ENCODE data around the gene NUP160. TPM values are rescaled to one million over a fixed set of nuclear protein-coding genes. Genes with fewer than 3 reads are reported as not detected.
"Not testable (repeated sequence)": the region's sequence is repeated elsewhere in the genome, so short reads cannot be mapped to it uniquely, and the experiment has no call there.

NUP160 gene
- total RNA-seq, 1 experiment from 2014 or later: 18.5 TPM

DNA sequence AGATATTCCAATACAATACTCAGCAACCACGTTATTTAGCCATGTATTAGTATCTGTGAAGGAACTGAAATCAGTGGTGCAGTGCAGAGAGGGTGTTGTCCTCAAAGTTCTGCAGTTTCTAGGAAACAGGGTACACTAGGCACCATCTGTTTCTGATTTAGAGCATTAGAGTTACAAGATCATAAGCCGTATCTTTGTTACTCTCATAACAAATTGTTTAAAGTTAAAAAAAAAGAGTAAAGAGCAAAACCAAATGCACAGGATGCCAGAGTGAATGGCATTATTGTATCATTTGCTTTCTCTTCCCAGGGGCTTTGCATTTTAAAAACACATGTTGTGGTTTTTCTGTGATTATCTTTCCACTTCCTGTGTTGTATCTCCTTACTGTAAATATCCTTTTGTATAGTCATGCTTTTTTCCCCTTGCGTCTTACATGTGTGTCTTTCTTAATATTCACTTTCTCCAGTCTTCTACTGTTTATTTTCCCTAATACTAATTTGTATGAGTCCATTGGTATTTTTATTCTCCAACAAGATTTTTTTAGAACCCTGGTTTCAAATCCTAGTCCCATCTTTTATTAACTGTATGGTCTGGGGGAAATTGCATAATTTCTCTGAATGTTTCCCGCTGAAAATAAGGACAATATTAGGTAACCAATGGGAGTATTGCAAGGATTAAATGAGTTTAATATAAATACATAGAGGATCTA, 15.2 kb upstream of the NUP160 start:
- peak; percentile 90 for DNase-seq (ENCODE audit: low read depth)

DNA sequence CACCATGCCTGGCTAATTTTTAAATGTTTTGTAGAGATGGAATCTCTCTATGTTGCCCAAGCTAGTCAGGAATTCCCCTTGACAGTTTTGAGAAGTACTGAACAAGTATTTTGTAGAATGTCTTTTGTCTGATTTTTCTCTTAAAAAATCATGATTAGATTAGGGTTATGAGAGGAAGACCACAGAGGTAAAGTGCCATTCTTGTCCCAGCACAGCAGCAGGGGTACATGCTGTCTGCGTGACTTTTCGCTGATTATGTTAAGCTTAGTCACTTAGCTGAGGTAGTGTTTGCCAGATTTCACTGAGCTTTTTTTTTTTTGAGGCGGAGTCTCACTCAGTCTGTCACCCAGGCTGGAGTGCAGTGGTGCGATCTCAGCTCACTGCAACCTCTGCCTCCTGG, 13.6 kb upstream of the NUP160 start:
- DNase-seq (ENCODE audit: low read depth): peak; percentile 60

DNA sequence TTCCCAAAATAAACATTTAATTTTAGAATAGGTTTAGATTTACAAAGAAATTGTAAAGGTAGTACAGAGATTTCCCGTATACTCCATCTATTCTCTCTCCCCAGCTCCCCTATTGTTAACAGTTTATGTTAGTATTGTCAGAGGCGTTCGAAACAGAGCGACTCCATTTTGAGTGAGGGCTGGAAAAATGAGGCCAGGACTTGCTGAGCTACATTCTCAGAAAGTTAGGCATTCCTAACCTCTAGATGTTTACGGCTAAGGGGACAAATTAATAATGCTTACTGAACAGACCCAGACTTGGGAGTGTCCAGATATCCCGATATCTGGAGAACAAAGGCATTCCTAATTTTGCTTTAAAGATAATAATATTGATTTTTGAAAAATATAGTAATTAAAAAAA, 12.4 kb upstream of the NUP160 start:
- no peak for DNase-seq (ENCODE audit: low read depth)

DNA sequence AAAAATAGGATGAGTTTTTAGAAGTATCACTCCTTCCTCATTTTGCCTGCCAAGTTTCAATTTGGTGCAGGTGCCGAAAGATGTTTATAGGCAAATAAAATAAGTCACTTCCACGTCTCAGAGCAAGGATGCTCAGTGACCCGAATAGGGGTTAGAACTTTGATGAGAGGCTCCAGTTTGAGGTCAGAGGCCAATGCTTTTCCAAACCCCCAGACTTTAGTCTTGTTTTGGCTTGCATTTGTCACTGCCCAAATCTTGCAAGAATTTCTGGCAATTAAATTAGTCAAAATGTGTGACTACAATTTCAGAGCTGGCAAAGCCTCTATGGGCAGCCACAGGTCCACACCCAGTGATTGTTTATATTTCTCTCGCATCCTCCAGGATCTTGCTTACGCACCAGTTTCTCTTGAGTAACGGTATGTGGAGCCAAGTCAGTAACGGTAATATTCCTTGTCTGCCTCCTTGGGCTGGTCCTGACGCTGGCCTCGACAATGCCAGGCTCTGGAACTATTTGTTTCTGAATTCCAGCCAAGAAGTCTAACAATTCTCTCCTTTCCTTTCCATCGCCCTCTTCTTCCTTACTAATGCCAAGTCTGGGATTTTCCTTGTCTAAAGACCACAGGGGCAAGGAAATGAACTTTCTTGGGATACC, 9.9 kb upstream of the NUP160 start:
- DNase-seq (ENCODE audit: low read depth): peak; percentile 62

DNA sequence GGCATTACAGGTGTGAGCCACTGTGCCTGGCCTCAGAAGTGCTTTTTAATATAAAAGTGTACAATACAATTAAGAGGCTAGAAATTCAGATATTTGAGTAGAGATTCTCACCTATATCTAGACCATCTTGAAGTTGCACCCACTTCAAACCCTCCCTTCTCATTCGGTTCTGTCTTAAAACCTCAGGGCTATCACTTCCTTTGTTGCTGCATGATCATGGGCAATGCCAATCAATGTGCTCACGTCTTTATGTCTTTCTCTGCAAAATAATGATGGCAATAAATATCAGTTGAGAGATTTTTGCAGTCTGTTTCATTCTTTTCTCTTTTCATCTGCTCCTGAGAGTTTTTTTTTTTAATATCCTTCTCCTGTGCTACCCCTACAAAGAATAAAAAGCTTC, 9.3 kb upstream of the NUP160 start:
- DNase-seq (ENCODE audit: low read depth): no peak

DNA sequence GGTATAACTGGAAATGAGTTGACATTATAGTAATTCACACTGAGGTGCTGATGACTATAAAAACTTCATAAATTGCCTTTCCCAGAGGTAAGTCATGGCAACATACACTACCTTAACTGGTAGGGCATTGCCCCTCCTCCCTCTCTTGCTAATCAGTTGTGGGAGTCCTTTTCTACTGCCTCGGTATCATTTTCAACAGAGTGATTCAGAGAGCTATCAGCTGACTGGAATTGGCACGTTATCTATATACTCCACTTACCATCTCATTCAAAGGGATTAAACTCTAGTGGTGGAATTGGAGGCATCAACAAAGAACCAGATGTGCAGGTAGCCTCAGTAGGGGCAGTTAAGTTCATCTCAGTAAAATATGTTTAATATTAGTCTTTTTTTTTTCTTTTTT, 8.0 kb upstream of the NUP160 start:
- DNase-seq (ENCODE audit: low read depth): peak; percentile 46

DNA sequence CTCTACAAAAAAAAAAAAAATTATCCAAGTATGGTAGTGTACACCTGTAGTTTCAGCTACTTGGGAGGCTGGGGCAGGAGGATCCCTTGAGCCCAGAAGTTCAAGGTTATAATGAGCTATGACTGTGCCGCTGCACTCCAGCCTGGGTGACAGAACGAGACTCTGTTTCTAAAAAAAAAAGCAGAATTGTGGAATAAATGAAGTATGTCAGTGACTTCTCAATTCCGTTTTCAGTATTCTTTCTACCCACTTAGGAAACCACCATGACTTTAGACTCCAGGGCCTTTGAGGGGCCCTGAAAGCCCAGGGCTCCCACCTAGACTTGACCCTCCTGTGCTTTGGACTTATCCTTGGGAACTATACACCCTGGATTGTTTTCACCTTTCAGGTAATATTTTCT, 6.5 kb upstream of the NUP160 start:
- DNase-seq (ENCODE audit: low read depth): no peak

GRCh38 chr11:47852053-47852452, 3.9 kb upstream of the NUP160 start:
- no peak for DNase-seq (ENCODE audit: low read depth)

GRCh38 chr11:47850337-47850736, 2.2 kb upstream of the NUP160 start:
- DNase-seq (ENCODE audit: low read depth): no peak

DNA sequence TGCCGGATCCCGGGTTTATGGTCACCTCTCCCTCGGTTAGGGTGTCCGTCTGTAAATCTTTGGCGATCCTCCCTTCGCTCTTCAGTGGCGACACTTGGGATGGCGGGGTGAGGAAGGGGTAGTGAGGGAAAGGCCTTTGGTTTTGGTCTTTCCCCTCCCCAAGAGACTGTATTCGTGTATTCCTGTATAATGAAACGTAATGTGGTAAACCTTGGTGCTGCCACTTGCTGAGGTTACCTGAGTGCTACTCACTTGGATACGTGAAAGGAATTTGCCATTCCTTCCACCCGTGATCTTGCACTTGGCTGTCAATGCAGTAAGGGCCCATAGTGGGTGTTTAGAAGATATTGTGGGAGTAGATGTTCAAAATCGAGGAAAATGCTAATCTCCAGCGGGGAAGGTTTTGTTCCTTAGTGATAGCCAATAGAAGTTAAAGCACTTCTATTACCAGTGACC, 578 bp upstream of the NUP160 start:
- DNase-seq (ENCODE audit: low read depth): no peak

DNA sequence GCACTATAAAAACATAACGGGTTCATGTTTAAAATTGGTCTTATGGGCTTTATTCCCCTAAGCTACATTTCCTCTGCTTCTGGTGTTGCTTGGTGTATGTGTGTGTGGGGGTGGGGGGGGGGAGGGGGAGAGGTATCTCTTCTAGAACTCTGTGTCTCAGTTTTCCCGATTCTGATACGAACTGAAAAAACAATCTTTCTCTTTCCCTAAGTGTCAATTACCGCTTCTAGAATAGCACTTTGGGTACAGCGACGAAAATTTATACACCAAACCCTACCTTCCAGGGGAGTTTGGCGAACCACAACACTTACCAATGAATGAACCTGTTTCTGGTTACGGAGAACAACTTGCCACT, 636 bp downstream of the NUP160 start:
- DNase-seq (ENCODE audit: low read depth): no peak

DNA sequence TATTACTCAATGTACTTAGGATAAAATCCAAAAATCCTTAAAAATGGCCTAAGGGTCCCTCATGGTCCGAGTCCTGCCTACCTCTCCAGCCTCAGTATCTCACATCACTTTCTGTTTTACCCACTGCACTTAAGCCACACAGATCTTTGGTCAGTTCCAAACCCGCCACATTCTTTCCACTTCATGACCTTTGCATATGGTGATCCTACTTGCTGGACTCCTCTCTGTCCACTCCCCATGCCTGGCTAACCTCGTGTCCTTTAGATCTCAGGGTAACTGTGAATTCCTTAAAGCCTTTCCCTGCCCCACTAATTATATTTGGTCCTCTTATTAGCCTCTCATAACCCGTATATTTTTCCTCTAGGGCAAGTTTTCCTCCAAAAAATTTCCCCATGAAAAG, 1.2 kb downstream of the NUP160 start:
- no peak for DNase-seq (ENCODE audit: low read depth)

DNA sequence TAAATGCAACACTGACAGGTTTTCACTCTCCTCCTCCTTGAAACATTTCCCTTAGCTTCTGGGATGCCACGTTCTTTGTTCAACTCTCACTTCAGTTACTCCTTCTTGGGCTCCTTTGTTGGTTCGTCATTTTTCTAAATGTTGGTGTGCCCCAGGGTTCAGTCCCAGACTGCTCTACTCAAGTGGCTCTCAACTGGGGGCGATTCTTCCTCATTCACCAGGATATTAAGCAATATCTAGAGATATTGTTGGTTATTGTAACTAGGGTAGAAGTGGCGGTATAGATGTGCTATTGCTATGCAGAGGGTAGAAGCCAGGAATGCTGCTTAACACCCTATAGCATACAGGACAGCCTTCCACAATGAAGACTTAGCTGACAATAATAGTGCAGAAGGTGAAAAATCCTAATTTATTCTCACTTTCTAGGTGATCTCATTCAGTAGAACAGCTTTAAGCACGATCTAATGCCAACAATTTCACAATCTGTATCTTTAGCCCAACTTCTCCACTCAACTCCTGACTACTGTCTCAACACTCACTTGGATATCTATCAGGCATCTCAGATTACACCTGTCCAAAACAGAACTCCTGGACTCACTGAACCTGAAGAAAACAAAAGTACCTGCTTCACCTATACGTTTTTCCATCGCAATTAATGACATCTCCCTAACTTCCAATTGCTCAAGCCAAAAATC, 4.6 kb downstream of the NUP160 start:
- no peak for DNase-seq (ENCODE audit: low read depth)

DNA sequence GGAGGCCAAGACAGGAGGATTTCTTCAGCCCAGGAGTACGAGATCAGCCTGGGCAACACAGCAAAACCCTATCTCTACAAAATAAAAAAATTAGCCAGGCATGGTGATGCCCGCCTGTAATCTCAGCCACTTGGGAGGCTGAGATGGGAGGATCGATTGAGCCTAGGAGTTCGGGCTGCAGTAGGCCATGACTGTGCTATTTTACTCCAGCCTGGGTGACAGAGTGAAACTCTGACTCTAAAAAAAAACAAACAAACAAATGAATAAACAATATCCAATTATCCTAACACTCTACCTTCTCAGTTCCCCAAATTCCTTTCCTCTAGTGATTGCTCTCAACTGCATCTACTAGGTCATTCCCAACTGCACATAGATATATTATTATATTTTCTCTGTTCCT, 5.4 kb downstream of the NUP160 start:
- no peak for DNase-seq (ENCODE audit: low read depth)

- DNase-seq (ENCODE audit: low read depth): no peak
Measured at GRCh38 chr11:47837929-47838328, 10.2 kb downstream of the NUP160 start.

GRCh38 chr11:47837292-47837691, 10.9 kb downstream of the NUP160 start:
- DNase-seq (ENCODE audit: low read depth): no peak

GRCh38 chr11:47830013-47830412, 18.1 kb downstream of the NUP160 start:
- not testable (repeated sequence) for DNase-seq (ENCODE audit: low read depth)

GRCh38 chr11:47828284-47828683, 19.9 kb downstream of the NUP160 start:
- no peak for DNase-seq (ENCODE audit: low read depth)

GRCh38 chr11:47822664-47823063, 25.5 kb downstream of the NUP160 start:
- DNase-seq (ENCODE audit: low read depth): not testable (repeated sequence)

- DNase-seq (ENCODE audit: low read depth): no peak
Measured at GRCh38 chr11:47819743-47820142, 28.4 kb downstream of the NUP160 start.

GRCh38 chr11:47800759-47801158, 47.4 kb downstream of the NUP160 start:
- no peak for DNase-seq (ENCODE audit: low read depth)

DNA sequence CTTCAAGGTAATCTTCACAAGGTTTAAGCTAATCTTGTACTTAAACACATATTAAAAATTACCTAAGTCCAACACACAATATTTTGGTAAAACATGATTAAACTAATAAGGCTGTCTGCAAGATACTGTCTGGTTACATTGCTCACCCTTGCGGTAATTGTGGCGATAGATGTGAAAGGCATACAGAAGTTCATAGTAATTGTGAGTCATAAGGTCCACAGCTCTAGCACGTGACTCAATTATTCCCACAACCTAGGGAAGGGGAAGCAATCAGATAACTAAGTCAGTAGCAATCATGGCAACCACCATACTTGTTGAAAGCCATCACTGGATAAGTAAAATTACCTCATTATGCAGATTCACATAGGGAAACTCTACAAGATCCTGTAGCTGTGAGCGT, 50.5 kb downstream of the NUP160 start:
- peak; percentile 75 for DNase-seq (ENCODE audit: low read depth)
